GM21529 (cell line): ENCODE measurements around the gene PLXNA3.

ENCODE experiments used
- ATAC-seq: cut with Tn5 transposase; IDR thresholded peaks from one replicate; pipeline ENCODE4 v1.9.1; 2021; ENCODE audit not compliant: unreplicated experiment

Gene PLXNA3

GRCh38 chrX:154457491-154458115 is 478 bp upstream of the PLXNA3 start:
- ATAC-seq: peak; percentile 54

GRCh38 chrX:154458954-154459778 is 1.1 kb downstream of the PLXNA3 start:
- no peak for ATAC-seq

- ATAC-seq: no peak
Measured at GRCh38 chrX:154459832-154460231, 1.8 kb downstream of the PLXNA3 start.

- ATAC-seq: no peak
Measured at GRCh38 chrX:154460326-154460725, 2.2 kb downstream of the PLXNA3 start.

- ATAC-seq: no peak
Measured at GRCh38 chrX:154462396-154462795, 4.3 kb downstream of the PLXNA3 start.

GRCh38 chrX:154463611-154464220 is 5.6 kb downstream of the PLXNA3 start:
- no peak for ATAC-seq

GRCh38 chrX:154464806-154465365 is 6.8 kb downstream of the PLXNA3 start:
- ATAC-seq: no peak

- ATAC-seq: no peak
Measured at GRCh38 chrX:154465601-154466000, 7.5 kb downstream of the PLXNA3 start.

- no peak for ATAC-seq
Measured at GRCh38 chrX:154466036-154466435, 8.0 kb downstream of the PLXNA3 start.

GRCh38 chrX:154466907-154467306 is 8.8 kb downstream of the PLXNA3 start:
- ATAC-seq: no peak

GRCh38 chrX:154467556-154467955 is 9.5 kb downstream of the PLXNA3 start:
- ATAC-seq: no peak

GRCh38 chrX:154468217-154468616 is 10.1 kb downstream of the PLXNA3 start:
- no peak for ATAC-seq

GRCh38 chrX:154469114-154469513 is 11.0 kb downstream of the PLXNA3 start:
- ATAC-seq: no peak

- no peak for ATAC-seq
Measured at GRCh38 chrX:154469880-154470279, 11.8 kb downstream of the PLXNA3 start.

GRCh38 chrX:154470434-154470833 is 12.4 kb downstream of the PLXNA3 start:
- ATAC-seq: no peak

- no peak for ATAC-seq
Measured at GRCh38 chrX:154470914-154471568, 13.0 kb downstream of the PLXNA3 start.

GRCh38 chrX:154471839-154472684 is 14.0 kb downstream of the PLXNA3 start:
- no peak for ATAC-seq

- ATAC-seq: no peak
Measured at GRCh38 chrX:154472685-154473632, 14.9 kb downstream of the PLXNA3 start.

GRCh38 chrX:154473683-154474082 is 15.6 kb downstream of the PLXNA3 start:
- ATAC-seq: no peak
